HCT116 (cell line): Measurements from ENCODE around the gene STOML2. TPM values are rescaled to one million over a fixed set of nuclear protein-coding genes. Genes with fewer than 3 reads are reported as not detected.

Experiments
- ATAC-seq: fragments of 200-7000 bp; cut with Tn5 transposase; 2 replicates; pipeline ENCODE4 v1.9.1; 2020; ENCODE audit warnings: mild to moderate bottlenecking, moderate library complexity
- BruUV-seq: library from RNA; stranded (reverse); fragments of 400-500 nt; replicated peaks from 2 replicates; lab custom pipeline; 2021; lab: Mats Ljungman, UMichigan
- CTCF ChIA-PET: fragments of 300-600 bp; sonication (Branson Sonifier 250); formaldehyde crosslinking; loops from one replicate; lab custom pipeline; 2021; ENCODE audit warnings: antibody characterized with exemption; lab: Charles Lee
- POLR2A ChIA-PET: fragments of 300-600, 350-600 bp; sonication (Branson Sonifier 250); formaldehyde crosslinking; loops from one replicate; lab custom pipeline; 2021; ENCODE audit warnings: antibody characterized with exemption; lab: Charles Lee
- RAD21 ChIA-PET, 2 experiments: fragments of 300-600 bp; sonication (Branson Sonifier 250); formaldehyde crosslinking; loops; one replicate each; lab custom pipeline; 2023; ENCODE audit warnings: low total read pairs in 2 of 2; ENCODE audit not compliant: uncharacterized antibody in 2 of 2, unreplicated experiment in 2 of 2, low non-redundant PET in 1 of 2; lab: Charles Lee
- DNase-seq: peaks from one replicate; pipeline ENCODE4 v3.0.0-alpha.2; 2010; ENCODE audit warnings: low read depth, low spot score
- H2AFZ ChIP-seq: fragments of 200-600 bp; shearing (Covaris generic), sonication (generic); 2 replicates; pipeline ENCODE4 v1.6.1; 2017; ENCODE audit warnings: low read depth, mixed run types, mixed read lengths, antibody characterized with exemption, low read length; ENCODE audit not compliant: poor library complexity, severe bottlenecking
- H3K27ac ChIP-seq: 2 replicates; pipeline ENCODE4 v1.5.1; 2012; ENCODE audit warnings: low read depth, low read length
- H3K27me3 ChIP-seq: fragments of 200-600 bp; sonication (generic); 2 replicates; pipeline ENCODE4 v1.6.1; 2016; ENCODE audit warnings: mixed run types, low read length, mixed read lengths; ENCODE audit not compliant: insufficient read depth
- H3K36me3 ChIP-seq, 2 experiments: fragments of 200-500 bp in 1 of 2; fragments of 200-600 bp in 1 of 2; sonication (Bioruptor generic) in 1 of 2; sonication (generic) in 1 of 2; 2 replicates each; pipeline versions ENCODE4 v1.5.1 to v1.6.1; 2014 to 2016; ENCODE audit warnings: low read length in 2 of 2, inconsistent platforms in 1 of 2, mixed read lengths in 1 of 2, mixed run types in 1 of 2; ENCODE audit not compliant: insufficient read depth in 2 of 2, control insufficient read depth in 1 of 2
- H3K4me1 ChIP-seq, 2 experiments: fragments of 200-600 bp in 1 of 2; sonication (generic) in 1 of 2; 2 replicates each; pipeline versions ENCODE4 v1.5.1 to v1.6.1; 2012 to 2017; ENCODE audit warnings: low read length in 2 of 2, inconsistent platforms in 1 of 2, mild to moderate bottlenecking in 1 of 2, mixed read lengths in 1 of 2, mixed run types in 1 of 2, moderate library complexity in 1 of 2; ENCODE audit not compliant: insufficient read depth in 2 of 2, control insufficient read depth in 1 of 2
- H3K4me2 ChIP-seq: fragments of 200-600 bp; sonication (generic); 2 replicates; pipeline ENCODE4 v1.6.1; 2017; ENCODE audit warnings: mixed run types, low read length, mixed read lengths
- H3K4me3 ChIP-seq, 2 experiments: fragments of 200-600 bp in 1 of 2; sonication (generic) in 1 of 2; replicated peaks in 1 of 2; 2 replicates each; pipeline ENCODE4 v1.5.1; 2011 to 2016; ENCODE audit warnings: low read length in 2 of 2, control low read depth in 1 of 2, low read depth in 1 of 2, mild to moderate bottlenecking in 1 of 2, mixed read lengths in 1 of 2, mixed run types in 1 of 2
- H3K79me2 ChIP-seq: fragments of 200-600 bp; sonication (generic); 2 replicates; pipeline ENCODE4 v1.6.1; 2017; ENCODE audit warnings: mild to moderate bottlenecking, mixed run types, low read length, moderate library complexity, mixed read lengths; ENCODE audit not compliant: insufficient read depth
- H3K9ac ChIP-seq: fragments of 200-600 bp; sonication (generic); 2 replicates; pipeline ENCODE4 v1.6.1; 2016; ENCODE audit warnings: low read length, mixed read lengths
- H3K9me2 ChIP-seq: fragments of 200-600 bp; sonication (generic), shearing (Covaris generic); 2 replicates; pipeline ENCODE4 v1.6.1; 2017; ENCODE audit warnings: mixed run types, mild to moderate bottlenecking, moderate library complexity; ENCODE audit not compliant: insufficient read depth
- H3K9me3 ChIP-seq, 2 experiments: fragments of 200-500 bp in 1 of 2; fragments of 200-600 bp in 1 of 2; sonication (Bioruptor generic) in 1 of 2; sonication (generic) in 1 of 2; 2 replicates each; pipeline ENCODE4 v1.6.1; 2014 to 2017; ENCODE audit warnings: low read length in 2 of 2, mixed read lengths in 2 of 2, inconsistent platforms in 1 of 2, low read depth in 1 of 2, mild to moderate bottlenecking in 1 of 2, mixed run types in 1 of 2, moderate library complexity in 1 of 2; ENCODE audit not compliant: control insufficient read depth in 1 of 2, insufficient read depth in 1 of 2
- H4K20me1 ChIP-seq: fragments of 200-600 bp; sonication (generic), shearing (Covaris generic); 2 replicates; pipeline ENCODE4 v1.6.1; 2017; ENCODE audit warnings: mixed run types, mild to moderate bottlenecking, moderate library complexity; ENCODE audit not compliant: insufficient read depth
- CBX3 ChIP-seq: IDR thresholded peaks from 2 replicates; pipeline ENCODE4 v1.6.1; 2012; ENCODE audit warnings: low read depth
- CEBPB ChIP-seq: IDR thresholded peaks from 2 replicates; pipeline ENCODE4 v1.6.1; 2012; ENCODE audit warnings: low read depth
- CTCF ChIP-seq, 3 experiments: fragments of 200-600 bp in 1 of 3; sonication (generic) in 1 of 3; IDR thresholded peaks in 2 of 3; conservative IDR thresholded peaks in 1 of 3; 2 replicates each; pipeline ENCODE4 v1.5.1; 2012 to 2017; ENCODE audit warnings: low read depth in 2 of 3, low read length in 2 of 3, antibody characterized with exemption in 1 of 3, borderline replicate concordance in 1 of 3, control low read depth in 1 of 3, mild to moderate bottlenecking in 1 of 3, mixed read lengths in 1 of 3, mixed run types in 1 of 3, moderate library complexity in 1 of 3; ENCODE audit not compliant: insufficient read depth in 1 of 3
- EGR1 ChIP-seq: IDR thresholded peaks from 2 replicates; pipeline ENCODE4 v1.6.1; 2012; ENCODE audit warnings: low read depth
- ELF1 ChIP-seq: IDR thresholded peaks from 2 replicates; pipeline ENCODE4 v1.6.1; 2012; ENCODE audit warnings: low read depth, borderline replicate concordance
- EZH2phosphoT487 ChIP-seq: fragments of 200-600 bp; IDR thresholded peaks from 2 replicates; pipeline ENCODE4 v1.6.1; 2018; ENCODE audit warnings: antibody characterized with exemption, borderline replicate concordance
- FOSL1 ChIP-seq: IDR thresholded peaks from 2 replicates; pipeline ENCODE4 v1.6.1; 2012; ENCODE audit warnings: low read depth
- JUND ChIP-seq: IDR thresholded peaks from 2 replicates; pipeline ENCODE4 v1.6.1; 2012
- MAX ChIP-seq: IDR thresholded peaks from 2 replicates; pipeline ENCODE4 v1.6.1; 2012
- POLR2A ChIP-seq: IDR thresholded peaks from 2 replicates; pipeline ENCODE4 v1.7.0; 2011; ENCODE audit warnings: borderline replicate concordance; ENCODE audit not compliant: insufficient read depth, insufficient read length; ENCODE audit errors: extremely low read depth
- POLR2AphosphoS5 ChIP-seq: IDR thresholded peaks from 2 replicates; pipeline ENCODE4 v1.6.1; 2011; ENCODE audit warnings: mild to moderate bottlenecking, low read depth, low read length, moderate library complexity
- SP1 ChIP-seq: IDR thresholded peaks from 2 replicates; pipeline ENCODE4 v1.6.1; 2012; ENCODE audit warnings: low read depth
- SRF ChIP-seq: IDR thresholded peaks from 2 replicates; pipeline ENCODE4 v1.6.1; 2012; ENCODE audit warnings: low read depth
- TCF7L2 ChIP-seq: IDR thresholded peaks from 2 replicates; pipeline ENCODE4 v1.7.0; 2011; ENCODE audit warnings: borderline replicate concordance, inconsistent platforms; ENCODE audit not compliant: insufficient read depth, insufficient read length; ENCODE audit errors: extremely low read depth
- YY1 ChIP-seq: IDR thresholded peaks from 2 replicates; pipeline ENCODE4 v1.6.1; 2011; ENCODE audit warnings: low read length, low read depth, moderate library complexity, mild to moderate bottlenecking; ENCODE audit not compliant: insufficient replicate concordance; ENCODE audit errors: extremely low read depth
- ZNF274 ChIP-seq: fragments of 200-500 bp; sonication (Bioruptor generic); IDR thresholded peaks from 2 replicates; pipeline ENCODE4 v1.6.1; 2014; ENCODE audit warnings: mild to moderate bottlenecking, low read depth, low read length, inconsistent platforms
- intact Hi-C: fragments of 100-400 bp; cut with micrococcal nuclease; formaldehyde crosslinking; loops from 2 replicates; pipeline ENCODE4 v1.10.0; 2022
- total RNA-seq: library from RNA; stranded (reverse); gene quantifications from one replicate; pipeline ENCODE4 v1.2.1, GENCODE V29; 2021; ENCODE audit not compliant: unreplicated experiment
- TF ChIP-seq, protein P1 (sequence below): IDR thresholded peaks from 2 replicates; pipeline ENCODE4 v1.6.1; 2012; ENCODE audit warnings: low read depth
- TF ChIP-seq, protein P2 (sequence below): IDR thresholded peaks from 2 replicates; pipeline ENCODE4 v1.6.1; 2011; ENCODE audit warnings: mild to moderate bottlenecking, low read length, moderate library complexity; ENCODE audit not compliant: insufficient replicate concordance; ENCODE audit errors: extremely low read depth

The STOML2 gene
- total RNA-seq, 1 experiment from 2014 or later, result 245 TPM

GRCh38 chr9:35112257-35113020, 9.5 kb upstream of the STOML2 start:
- H3K9me2 ChIP-seq, result no peaks in the 10 kb centered on the region
- no TSS peak for BruUV-seq
- H3K36me3 ChIP-seq, result no peaks in the 10 kb centered on the region
- CTCF ChIA-PET, result interaction anchor here (1.1 to 2.0 kb wide), 3 partner anchors 17 to 491 kb away, joined by 3 to 7 read pairs (median 4); no protein-coding TSS in a partner anchor
- H3K27ac ChIP-seq, result peak overlapping the region; percentile 54
- peak overlapping the region; percentile 35 for H3K9ac ChIP-seq
- TF ChIP-seq MAX (no peak), JUND (no peak), CEBPB (no peak), CTCF (IDR thresholded peaks at IDR 0.05 in 2 of 3, conservative IDR thresholded peaks at IDR 0.05 in 1 of 3; ENCODE audit: borderline replicate concordance in 1 of 3, insufficient read depth in 1 of 3, low read depth in 2 of 3, low read length in 2 of 3) (no peak), EGR1 (no peak), YY1 (no peak), POLR2A (no peak), CBX3 (no peak), SRF (no peak), ZNF274 (no peak), FOSL1 (no peak), TCF7L2 (no peak), POLR2AphosphoS5 (no peak), EZH2phosphoT487 (no peak), SP1 (no peak), ELF1 (no peak)
- TF ChIP-seq, protein P1, sequence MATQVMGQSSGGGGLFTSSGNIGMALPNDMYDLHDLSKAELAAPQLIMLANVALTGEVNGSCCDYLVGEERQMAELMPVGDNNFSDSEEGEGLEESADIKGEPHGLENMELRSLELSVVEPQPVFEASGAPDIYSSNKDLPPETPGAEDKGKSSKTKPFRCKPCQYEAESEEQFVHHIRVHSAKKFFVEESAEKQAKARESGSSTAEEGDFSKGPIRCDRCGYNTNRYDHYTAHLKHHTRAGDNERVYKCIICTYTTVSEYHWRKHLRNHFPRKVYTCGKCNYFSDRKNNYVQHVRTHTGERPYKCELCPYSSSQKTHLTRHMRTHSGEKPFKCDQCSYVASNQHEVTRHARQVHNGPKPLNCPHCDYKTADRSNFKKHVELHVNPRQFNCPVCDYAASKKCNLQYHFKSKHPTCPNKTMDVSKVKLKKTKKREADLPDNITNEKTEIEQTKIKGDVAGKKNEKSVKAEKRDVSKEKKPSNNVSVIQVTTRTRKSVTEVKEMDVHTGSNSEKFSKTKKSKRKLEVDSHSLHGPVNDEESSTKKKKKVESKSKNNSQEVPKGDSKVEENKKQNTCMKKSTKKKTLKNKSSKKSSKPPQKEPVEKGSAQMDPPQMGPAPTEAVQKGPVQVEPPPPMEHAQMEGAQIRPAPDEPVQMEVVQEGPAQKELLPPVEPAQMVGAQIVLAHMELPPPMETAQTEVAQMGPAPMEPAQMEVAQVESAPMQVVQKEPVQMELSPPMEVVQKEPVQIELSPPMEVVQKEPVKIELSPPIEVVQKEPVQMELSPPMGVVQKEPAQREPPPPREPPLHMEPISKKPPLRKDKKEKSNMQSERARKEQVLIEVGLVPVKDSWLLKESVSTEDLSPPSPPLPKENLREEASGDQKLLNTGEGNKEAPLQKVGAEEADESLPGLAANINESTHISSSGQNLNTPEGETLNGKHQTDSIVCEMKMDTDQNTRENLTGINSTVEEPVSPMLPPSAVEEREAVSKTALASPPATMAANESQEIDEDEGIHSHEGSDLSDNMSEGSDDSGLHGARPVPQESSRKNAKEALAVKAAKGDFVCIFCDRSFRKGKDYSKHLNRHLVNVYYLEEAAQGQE, result no peak
- TF ChIP-seq, protein P2, sequence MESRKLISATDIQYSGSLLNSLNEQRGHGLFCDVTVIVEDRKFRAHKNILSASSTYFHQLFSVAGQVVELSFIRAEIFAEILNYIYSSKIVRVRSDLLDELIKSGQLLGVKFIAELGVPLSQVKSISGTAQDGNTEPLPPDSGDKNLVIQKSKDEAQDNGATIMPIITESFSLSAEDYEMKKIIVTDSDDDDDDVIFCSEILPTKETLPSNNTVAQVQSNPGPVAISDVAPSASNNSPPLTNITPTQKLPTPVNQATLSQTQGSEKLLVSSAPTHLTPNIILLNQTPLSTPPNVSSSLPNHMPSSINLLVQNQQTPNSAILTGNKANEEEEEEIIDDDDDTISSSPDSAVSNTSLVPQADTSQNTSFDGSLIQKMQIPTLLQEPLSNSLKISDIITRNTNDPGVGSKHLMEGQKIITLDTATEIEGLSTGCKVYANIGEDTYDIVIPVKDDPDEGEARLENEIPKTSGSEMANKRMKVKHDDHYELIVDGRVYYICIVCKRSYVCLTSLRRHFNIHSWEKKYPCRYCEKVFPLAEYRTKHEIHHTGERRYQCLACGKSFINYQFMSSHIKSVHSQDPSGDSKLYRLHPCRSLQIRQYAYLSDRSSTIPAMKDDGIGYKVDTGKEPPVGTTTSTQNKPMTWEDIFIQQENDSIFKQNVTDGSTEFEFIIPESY, result no peak
- ATAC-seq (no peak), DNase-seq (no peak)
- H3K27me3 ChIP-seq, result no peaks in the 10 kb centered on the region
- no peaks in the 10 kb centered on the region for H4K20me1 ChIP-seq
- intact Hi-C loops, result loop anchor here (10.0 kb wide), 1 partner anchor 542 kb away; the partner anchor contains the start of genes CCDC107, RMRP and SIT1
- H3K9me3 ChIP-seq, result no peaks in the 10 kb centered on the region
- peak overlapping the region in 1 of 2 experiments; percentile 44; a peak in 2 of 4 replicates for H3K4me3 ChIP-seq
- RAD21 ChIA-PET, result no interaction called here
- H3K4me2 ChIP-seq, result peak overlapping the region; percentile 73
- no peak overlapping the region for H2AFZ ChIP-seq
- H3K79me2 ChIP-seq, result no peaks in the 10 kb centered on the region
- POLR2A ChIA-PET, result interaction anchor here (2.0 kb wide), 1 partner anchor 9 kb away, joined by 11 read pairs; the partner anchor contains the start of gene STOML2
- peaks cover 40 to 71% of the 10 kb centered on the region in 2 experiments for H3K4me1 ChIP-seq
